Stomach (tissue), 4 donors: ENCODE measurements around the gene SPARCL1.

Source experiments
- EP300 ChIP-seq: sonication (generic); formaldehyde crosslinking; IDR thresholded peaks from one replicate; pipeline ENCODE4 v1.6.1; 2017; ENCODE audit warnings: antibody characterized with exemption
- POLR2A ChIP-seq, 4 donors: fragments of 450-650 bp; IDR thresholded peaks; one replicate each; pipeline ENCODE4 v1.6.1; 2016; ENCODE audit warnings: antibody characterized with exemption in 4 of 4, control low read depth in 2 of 4, mild to moderate bottlenecking in 1 of 4, moderate library complexity in 1 of 4
- POLR2AphosphoS5 ChIP-seq, 3 donors: sonication (generic); formaldehyde crosslinking; IDR thresholded peaks; one replicate each; pipeline ENCODE4 v1.6.1; 2016; ENCODE audit warnings: antibody characterized with exemption in 3 of 3
- TF ChIP-seq, protein P1 (sequence below), 7 experiments: fragments of 450-650 bp in 4 of 7; fragments of 200-600 bp in 3 of 7; sonication (generic) in 3 of 7; IDR thresholded peaks; one replicate each; pipeline ENCODE4 v1.5.1; 2016 to 2019; ENCODE audit warnings: antibody characterized with exemption in 7 of 7, control low read depth in 2 of 7, mild to moderate bottlenecking in 1 of 7

DNA sequence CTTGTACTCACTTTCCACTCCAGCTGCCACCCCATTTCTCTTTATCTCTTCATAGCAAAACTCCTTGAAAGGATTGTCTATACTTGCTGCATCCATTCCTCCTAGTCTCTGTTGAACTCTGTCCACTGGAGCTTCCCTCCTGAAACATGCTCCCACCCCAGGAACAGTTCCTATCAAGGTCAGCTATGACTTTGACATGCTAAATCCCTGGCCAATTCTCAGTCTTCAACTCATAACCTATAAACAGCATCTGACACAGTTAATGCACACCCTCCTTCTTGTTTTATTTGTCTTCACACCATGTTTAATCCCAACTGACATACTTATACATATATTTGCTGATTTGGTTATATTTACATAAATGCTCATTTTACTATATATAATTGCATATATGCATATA is 47.8 kb downstream of the SPARCL1 start:
- TF ChIP-seq EP300 (no peak), POLR2AphosphoS5 (IDR thresholded peaks at IDR 0.05) (no peak), POLR2A (IDR thresholded peaks at IDR 0.05) (no peak)
- TF ChIP-seq, protein P1, sequence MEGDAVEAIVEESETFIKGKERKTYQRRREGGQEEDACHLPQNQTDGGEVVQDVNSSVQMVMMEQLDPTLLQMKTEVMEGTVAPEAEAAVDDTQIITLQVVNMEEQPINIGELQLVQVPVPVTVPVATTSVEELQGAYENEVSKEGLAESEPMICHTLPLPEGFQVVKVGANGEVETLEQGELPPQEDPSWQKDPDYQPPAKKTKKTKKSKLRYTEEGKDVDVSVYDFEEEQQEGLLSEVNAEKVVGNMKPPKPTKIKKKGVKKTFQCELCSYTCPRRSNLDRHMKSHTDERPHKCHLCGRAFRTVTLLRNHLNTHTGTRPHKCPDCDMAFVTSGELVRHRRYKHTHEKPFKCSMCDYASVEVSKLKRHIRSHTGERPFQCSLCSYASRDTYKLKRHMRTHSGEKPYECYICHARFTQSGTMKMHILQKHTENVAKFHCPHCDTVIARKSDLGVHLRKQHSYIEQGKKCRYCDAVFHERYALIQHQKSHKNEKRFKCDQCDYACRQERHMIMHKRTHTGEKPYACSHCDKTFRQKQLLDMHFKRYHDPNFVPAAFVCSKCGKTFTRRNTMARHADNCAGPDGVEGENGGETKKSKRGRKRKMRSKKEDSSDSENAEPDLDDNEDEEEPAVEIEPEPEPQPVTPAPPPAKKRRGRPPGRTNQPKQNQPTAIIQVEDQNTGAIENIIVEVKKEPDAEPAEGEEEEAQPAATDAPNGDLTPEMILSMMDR (IDR thresholded peaks at IDR 0.05) = no peak
